ENCODE data around the gene STK39.

GRCh38 chr2:168118733-168119514 lies 128.5 kb downstream of the STK39 start:
- TF ChIP-seq CTCF (IDR thresholded peaks at IDR 0.05) = peak; percentile 11 to 70 (median 56)
- no peak for TF ChIP-seq POLR2A (IDR thresholded peaks at IDR 0.05)
